Body of pancreas (tissue), 4 donors: ENCODE results near the gene FAM83F. TPM values are rescaled to one million over a fixed set of nuclear protein-coding genes. Genes with fewer than 3 reads are reported as not detected.

Experiments used
- ATAC-seq: fragments of 150-250 bp; one replicate; pipeline ENCODE4 v1.9.1; 2016
- DNase-seq, 4 donors: peaks; one replicate each; pipeline ENCODE4 v3.0.0-alpha.2; 2019
- H3K27ac ChIP-seq, 4 donors: fragments of 200-600 bp; sonication (generic); 1 replicate in 3 of 4; 2 replicates in 1 of 4; pipeline versions ENCODE4 v1.5.1 to v1.6.1; 2016 to 2019; ENCODE audit warnings: mild to moderate bottlenecking in 1 of 4, mixed read lengths in 1 of 4, moderate library complexity in 1 of 4
- H3K27me3 ChIP-seq, 2 donors: fragments of 200-600 bp; sonication (generic); one replicate each; pipeline ENCODE4 v1.6.0; 2016; ENCODE audit warnings: mild to moderate bottlenecking in 1 of 2
- H3K36me3 ChIP-seq, 2 donors: fragments of 200-600 bp; sonication (generic); replicated peaks in 1 of 2; 2 replicates each; pipeline ENCODE4 v1.5.1; 2016; ENCODE audit warnings: low read depth in 2 of 2; ENCODE audit not compliant: insufficient read depth in 1 of 2
- H3K4me1 ChIP-seq: fragments of 200-600 bp; sonication (generic); one replicate; pipeline ENCODE4 v1.6.0; 2016
- H3K4me3 ChIP-seq, 2 donors: fragments of 200-600 bp; sonication (generic); 1 replicate in 1 of 2; 2 replicates in 1 of 2; pipeline ENCODE4 v1.5.1; 2016 to 2019
- H3K9me3 ChIP-seq, 3 donors: fragments of 200-600 bp; sonication (generic); 1 replicate in 2 of 3; 2 replicates in 1 of 3; pipeline ENCODE4 v1.5.1; 2016
- POLR2A ChIP-seq, 3 donors: fragments of 450-650 bp; IDR thresholded peaks; one replicate each; pipeline ENCODE4 v1.6.1; 2016; ENCODE audit warnings: antibody characterized with exemption in 3 of 3, mild to moderate bottlenecking in 2 of 3
- WGBS, 2 donors: methylation state at CpG; one replicate each; pipeline ENCODE4 v1.1.5; 2017; 5-methylcytosine and 5-hydroxymethylcytosine counted together
- intact Hi-C: fragments of 100-400 bp; cut with DNase I; formaldehyde crosslinking; loops from one replicate; pipeline ENCODE4 v1.15.1; 2023
- total RNA-seq, 2 donors: library from RNA; depleted of rRNA; stranded (reverse); fragments of >200 nt; gene quantifications; one replicate each; pipeline ENCODE4 v1.1.0, GENCODE V29; 2016
- TF ChIP-seq, protein P1 (sequence below), 7 experiments: fragments of 450-650 bp in 4 of 7; fragments of 200-600 bp in 3 of 7; sonication (generic) in 3 of 7; IDR thresholded peaks; one replicate each; pipeline ENCODE4 v1.5.1; 2016 to 2019; ENCODE audit warnings: antibody characterized with exemption in 7 of 7

FAM83F gene
- total RNA-seq, 2 donors from 2014 or later, result 8.9 to 9.1 TPM

DNA sequence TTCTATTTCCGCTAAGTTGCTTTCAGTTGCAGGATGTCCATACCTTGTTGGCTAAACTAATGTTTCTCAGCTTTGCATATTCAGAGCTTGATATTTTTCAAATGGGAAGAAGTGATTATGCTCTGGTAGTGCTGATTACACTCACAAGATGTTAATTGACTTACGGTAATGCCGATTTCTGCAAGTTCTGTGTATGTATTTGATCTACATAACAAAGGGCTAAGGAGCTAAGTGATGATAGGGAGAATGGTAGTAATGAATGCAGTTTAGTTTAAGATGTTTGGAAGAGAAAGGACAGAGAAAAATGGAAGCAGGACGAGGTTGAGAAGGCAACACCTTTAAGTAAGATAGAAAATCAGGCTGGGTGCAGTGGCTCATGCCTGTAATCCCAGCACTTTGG lies 61.4 kb downstream of the FAM83F start:
- no peak for DNase-seq
- Histone ChIP-seq H3K27me3 (no peaks in the 10 kb centered on the region), H3K4me3 (no peak overlapping the region), H3K9me3 (no peaks in the 10 kb centered on the region), H3K36me3 (no peaks in the 10 kb centered on the region), H3K4me1 (peaks cover 34% of the 10 kb centered on the region), H3K27ac (no peak overlapping the region)
- ATAC-seq, result no peak
- 88 to 92% methylated on average over 4 of the region's 4 CpGs for WGBS, 2 donors
- intact Hi-C loops, result loop anchor here (10.0 kb wide), 1 partner anchor 49 kb away; no protein-coding TSS in a partner anchor
- TF ChIP-seq POLR2A (IDR thresholded peaks at IDR 0.05), result no peak
- TF ChIP-seq, protein P1, sequence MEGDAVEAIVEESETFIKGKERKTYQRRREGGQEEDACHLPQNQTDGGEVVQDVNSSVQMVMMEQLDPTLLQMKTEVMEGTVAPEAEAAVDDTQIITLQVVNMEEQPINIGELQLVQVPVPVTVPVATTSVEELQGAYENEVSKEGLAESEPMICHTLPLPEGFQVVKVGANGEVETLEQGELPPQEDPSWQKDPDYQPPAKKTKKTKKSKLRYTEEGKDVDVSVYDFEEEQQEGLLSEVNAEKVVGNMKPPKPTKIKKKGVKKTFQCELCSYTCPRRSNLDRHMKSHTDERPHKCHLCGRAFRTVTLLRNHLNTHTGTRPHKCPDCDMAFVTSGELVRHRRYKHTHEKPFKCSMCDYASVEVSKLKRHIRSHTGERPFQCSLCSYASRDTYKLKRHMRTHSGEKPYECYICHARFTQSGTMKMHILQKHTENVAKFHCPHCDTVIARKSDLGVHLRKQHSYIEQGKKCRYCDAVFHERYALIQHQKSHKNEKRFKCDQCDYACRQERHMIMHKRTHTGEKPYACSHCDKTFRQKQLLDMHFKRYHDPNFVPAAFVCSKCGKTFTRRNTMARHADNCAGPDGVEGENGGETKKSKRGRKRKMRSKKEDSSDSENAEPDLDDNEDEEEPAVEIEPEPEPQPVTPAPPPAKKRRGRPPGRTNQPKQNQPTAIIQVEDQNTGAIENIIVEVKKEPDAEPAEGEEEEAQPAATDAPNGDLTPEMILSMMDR (IDR thresholded peaks at IDR 0.05), result no peak

DNA sequence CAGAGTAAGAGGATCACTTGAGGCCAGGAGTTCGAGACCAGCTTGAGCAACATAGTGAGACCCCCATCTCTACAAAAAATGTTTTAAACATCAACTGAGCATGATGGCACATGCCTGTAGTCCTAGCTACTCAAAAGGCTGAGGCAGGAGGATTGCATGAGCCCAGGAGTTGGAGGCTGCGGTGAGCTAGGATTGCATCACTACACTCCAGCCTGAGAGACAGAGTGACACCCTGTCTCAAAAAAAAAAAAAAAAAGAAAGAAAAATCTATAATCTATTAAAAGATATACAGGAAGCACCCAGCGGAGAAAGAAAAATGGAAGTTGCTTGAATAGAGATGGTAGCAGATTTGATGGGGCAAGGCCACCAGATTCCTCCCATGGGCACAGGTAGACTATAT lies 61.8 kb downstream of the FAM83F start:
- no peak for ATAC-seq
- Histone ChIP-seq H3K27me3 (no peaks in the 10 kb centered on the region), H3K36me3 (no peaks in the 10 kb centered on the region), H3K4me3 (no peak overlapping the region), H3K27ac (no peak overlapping the region), H3K9me3 (no peaks in the 10 kb centered on the region), H3K4me1 (peaks cover 31% of the 10 kb centered on the region)
- DNase-seq, result no peak
- WGBS, 2 donors, result 65 to 96% methylated on average over 3 of the region's 3 CpGs
- TF ChIP-seq, protein P1 (IDR thresholded peaks at IDR 0.05), result no peak
- intact Hi-C loops, result loop anchor here (10.0 kb wide), 1 partner anchor 48 kb away; no protein-coding TSS in a partner anchor

DNA sequence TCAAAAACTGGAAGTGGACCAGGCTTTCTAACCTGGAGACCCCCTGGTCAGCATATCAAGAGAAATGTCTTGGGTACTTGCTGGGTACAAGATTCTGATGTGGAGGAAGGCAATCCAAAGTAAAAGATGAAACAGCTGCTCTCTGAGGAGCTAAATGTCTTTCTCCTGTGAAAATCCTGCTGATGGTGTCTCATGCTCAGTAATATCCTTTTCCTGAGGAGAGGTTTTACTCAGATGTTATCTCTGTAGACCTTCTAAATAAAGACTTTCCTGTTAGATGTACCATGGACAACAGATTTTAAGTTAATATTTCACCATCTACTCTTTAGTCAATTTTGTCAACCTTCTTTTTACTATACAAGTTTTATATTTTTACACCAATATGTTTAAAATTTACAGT lies 62.9 kb downstream of the FAM83F start:
- H3K27me3 ChIP-seq, result no peaks in the 10 kb centered on the region
- ATAC-seq, result no peak
- intact Hi-C loops, result loop anchor here (10.0 kb wide), 1 partner anchor 47 kb away; no protein-coding TSS in a partner anchor
- no peaks in the 10 kb centered on the region for H3K36me3 ChIP-seq
- TF ChIP-seq, protein P1 (IDR thresholded peaks at IDR 0.05), result no peak
- TF ChIP-seq POLR2A (IDR thresholded peaks at IDR 0.05), result no peak
- peaks cover 31% of the 10 kb centered on the region for H3K4me1 ChIP-seq
- H3K27ac ChIP-seq, result peak overlapping the region in 1 of 4 donors; percentile 46
- H3K9me3 ChIP-seq, result no peaks in the 10 kb centered on the region
- no peak for DNase-seq
- H3K4me3 ChIP-seq, result no peak overlapping the region

DNA sequence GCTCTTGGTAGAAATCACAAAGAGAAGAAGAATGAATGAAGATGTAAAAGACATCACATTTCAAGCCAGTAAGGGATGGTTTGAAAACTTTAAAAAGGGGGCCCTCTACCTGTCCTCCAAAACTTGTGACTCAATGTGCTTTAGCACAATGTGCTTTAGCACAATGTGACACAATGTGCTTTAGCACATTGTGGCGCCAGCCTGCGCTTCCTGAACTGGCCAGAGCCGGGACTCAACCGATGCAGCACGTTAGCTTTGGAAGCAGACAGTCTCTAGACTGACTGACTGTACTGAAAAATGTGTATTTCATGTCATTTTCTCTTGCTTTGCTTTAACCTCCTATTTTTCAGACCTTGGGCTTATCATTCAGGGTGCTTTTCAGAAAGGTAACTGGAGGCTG lies 63.5 kb downstream of the FAM83F start:
- 60 to 70% methylated on average over 5 of the region's 5 CpGs for WGBS, 2 donors
- Histone ChIP-seq H3K27me3 (no peaks in the 10 kb centered on the region), H3K27ac (peak overlapping the region in 2 of 4 donors; percentile 10 to 46), H3K4me3 (no peak overlapping the region), H3K4me1 (peaks cover 31% of the 10 kb centered on the region), H3K36me3 (no peaks in the 10 kb centered on the region), H3K9me3 (no peaks in the 10 kb centered on the region)
- intact Hi-C loops, result loop anchor here (10.0 kb wide), 1 partner anchor 47 kb away; no protein-coding TSS in a partner anchor
- DNase-seq (peak in 2 of 4 donors; percentile 21 to 54), ATAC-seq (no peak)
- TF ChIP-seq, protein P1 (IDR thresholded peaks at IDR 0.05), result no peak
- no peak for TF ChIP-seq POLR2A (IDR thresholded peaks at IDR 0.05)

DNA sequence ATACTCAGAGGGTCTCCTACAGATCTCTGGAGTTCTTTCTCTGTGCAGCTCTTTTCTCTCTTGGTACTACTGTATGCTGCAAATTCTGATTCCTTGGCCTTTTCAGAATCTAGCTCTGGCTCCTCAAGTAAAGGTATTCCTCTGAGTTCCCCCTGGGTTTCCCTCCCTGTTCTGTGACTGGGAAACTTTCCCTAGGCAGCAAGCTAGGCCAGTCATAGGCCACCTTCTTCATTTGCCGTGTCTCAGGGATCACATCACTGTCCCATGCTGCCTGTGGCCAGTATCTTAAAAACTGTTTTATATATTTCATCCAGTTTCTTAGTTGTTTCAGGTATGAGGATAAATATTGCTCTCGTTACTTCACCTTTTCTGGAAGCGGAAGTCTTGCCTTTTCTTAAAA lies 71.2 kb downstream of the FAM83F start:
- peaks cover 5% of the 10 kb centered on the region for H3K4me1 ChIP-seq
- intact Hi-C loops, result no loop called here
- H3K27ac ChIP-seq, result no peak overlapping the region
- no peaks in the 10 kb centered on the region for H3K9me3 ChIP-seq
- no peak for DNase-seq
- WGBS, 2 donors, result 86 to 93% methylated on average over 3 of the region's 3 CpGs
- H3K4me3 ChIP-seq, result no peak overlapping the region
- H3K27me3 ChIP-seq, result no peaks in the 10 kb centered on the region
- H3K36me3 ChIP-seq, result no peaks in the 10 kb centered on the region
- TF ChIP-seq POLR2A (IDR thresholded peaks at IDR 0.05), result no peak
- TF ChIP-seq, protein P1 (IDR thresholded peaks at IDR 0.05), result no peak
- ATAC-seq, result no peak
